Ramos (cell line): ENCODE results near the gene A3GALT2.

Source experiments
- in situ Hi-C: fragments of 300-500 bp; cut with MboI; formaldehyde crosslinking; loops from one replicate; pipeline ENCODE4 v1.14.3; 2022; ENCODE audit warnings: low sequenced_read_pairs; ENCODE audit not compliant: unreplicated experiment

A3GALT2 gene

DNA sequence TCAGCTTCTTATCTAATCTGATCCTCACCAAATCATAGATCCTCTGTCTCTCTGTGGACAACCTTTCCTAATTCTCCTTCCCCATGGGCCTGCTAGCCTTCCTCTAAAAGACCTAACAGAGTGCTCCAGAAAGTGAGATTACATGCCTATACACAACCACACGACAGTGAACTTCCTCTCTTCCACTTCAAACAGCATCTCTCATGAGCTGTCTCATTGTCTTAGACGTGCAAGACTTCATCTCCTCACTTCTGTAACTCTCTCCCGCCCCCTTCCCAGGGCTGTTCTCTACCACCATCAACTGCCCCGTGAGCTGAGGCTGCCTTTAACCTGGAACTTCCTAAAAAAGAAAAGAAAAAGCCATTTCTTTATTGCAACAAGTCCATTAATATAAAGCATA lies 14.1 kb upstream of the A3GALT2 start:
- in situ Hi-C loops = no loop called here

DNA sequence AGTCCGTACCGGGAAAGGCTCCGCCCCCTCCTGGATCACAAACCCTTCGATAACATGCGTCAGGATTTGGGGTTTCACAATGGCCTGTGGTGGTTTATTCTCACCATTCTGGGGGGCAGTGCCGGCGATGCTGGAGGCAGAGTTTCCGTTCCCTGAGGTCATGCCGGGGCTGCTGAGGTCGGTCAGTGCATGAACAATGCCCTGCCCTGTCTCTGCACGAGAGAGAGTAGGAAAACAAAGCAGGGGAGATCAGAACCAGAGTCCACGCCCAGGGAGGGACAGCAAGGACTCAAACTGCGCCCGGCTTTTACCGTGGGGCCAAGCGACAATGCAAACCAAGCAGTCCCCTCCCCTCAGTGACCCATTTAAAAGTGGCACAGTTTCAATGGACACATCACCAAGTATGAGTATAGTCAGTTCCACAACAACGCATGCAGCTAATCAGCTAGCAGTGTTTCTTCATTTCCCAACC lies 13.2 kb upstream of the A3GALT2 start:
- in situ Hi-C loops = no loop called here

DNA sequence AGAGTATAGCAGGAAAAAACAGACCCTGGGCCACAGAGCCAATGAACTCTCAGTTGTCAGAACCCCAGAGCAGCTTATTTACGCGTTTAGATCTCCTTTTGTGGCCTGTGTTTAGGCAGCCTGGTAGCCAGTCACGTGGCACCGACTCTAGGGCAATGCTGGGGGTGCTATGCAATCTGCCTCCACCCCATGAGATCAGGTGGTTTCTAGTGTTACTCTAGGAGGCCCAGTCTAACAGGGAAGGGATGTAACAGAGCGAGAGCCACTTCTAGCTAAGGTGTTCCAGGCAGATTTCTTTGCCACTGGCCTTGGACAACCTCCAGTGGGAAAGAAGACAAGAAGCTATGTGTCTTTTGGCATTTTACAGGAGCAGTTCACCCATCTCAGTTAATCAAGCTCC lies 12.0 kb upstream of the A3GALT2 start:
- in situ Hi-C loops = no loop called here

DNA sequence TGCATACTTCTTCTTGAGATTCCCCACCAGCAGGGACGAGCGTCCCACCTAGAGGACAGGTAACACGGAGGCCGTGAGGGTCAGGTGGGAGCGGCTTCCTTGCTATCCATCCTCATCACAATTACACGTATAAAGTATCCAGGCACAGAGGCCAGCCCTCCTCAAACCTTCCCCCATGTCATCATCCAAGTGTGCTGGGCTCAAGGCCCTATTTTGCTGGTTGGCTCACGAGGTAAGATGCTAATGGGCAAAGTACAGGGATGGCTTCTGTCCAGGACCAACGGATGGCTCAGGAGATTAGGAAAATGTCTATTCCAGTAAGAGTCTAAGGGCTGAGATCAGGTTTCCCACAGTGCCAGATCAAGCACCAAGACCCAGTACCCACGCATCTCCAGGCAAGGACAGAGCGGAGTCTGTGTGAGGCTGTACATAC lies 11.5 kb upstream of the A3GALT2 start:
- in situ Hi-C loops = no loop called here

DNA sequence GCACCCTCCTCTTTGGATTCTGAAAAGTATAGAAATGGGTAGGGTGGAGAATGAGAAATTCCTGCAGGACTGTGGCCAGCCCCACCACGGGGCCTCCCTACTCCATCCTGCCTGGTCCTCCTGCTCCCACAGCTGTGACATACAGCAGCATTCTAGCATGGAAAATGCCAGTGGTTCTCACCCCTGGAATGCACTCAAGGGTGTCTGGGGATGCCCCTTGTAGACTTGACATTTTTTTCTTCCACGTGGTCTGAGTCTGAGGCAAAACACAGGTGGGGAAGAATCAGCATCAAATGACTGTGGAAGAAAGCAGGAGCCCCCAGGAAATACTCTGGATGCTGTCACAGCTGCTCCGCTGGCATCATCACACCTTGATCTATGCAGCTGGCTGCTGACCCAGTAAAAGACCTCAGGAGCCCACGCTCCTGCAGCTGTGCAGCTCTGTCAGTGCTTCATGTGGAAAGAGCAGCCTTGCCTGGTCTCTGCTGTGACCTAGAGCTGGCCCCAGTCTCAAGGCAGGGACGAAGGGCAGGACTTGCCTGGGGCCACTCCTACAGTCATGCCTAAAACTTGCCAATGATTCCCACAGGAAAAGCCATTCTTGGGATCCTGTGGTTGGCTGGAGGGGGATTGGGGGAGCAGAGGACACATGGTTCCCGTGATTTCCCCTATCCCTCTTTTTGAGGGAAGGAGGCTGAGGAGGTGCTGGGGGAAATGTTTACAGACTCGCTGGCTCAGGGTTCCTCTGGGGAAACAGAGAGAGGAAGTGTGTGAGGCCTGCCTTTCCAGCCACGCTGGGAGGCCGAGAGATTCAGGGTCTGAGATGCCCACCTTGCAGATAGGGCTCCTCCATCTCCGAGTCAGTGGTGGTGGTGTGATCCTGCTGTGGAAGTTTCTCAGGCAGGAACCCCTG lies 10.8 kb upstream of the A3GALT2 start:
- in situ Hi-C loops = no loop called here

DNA sequence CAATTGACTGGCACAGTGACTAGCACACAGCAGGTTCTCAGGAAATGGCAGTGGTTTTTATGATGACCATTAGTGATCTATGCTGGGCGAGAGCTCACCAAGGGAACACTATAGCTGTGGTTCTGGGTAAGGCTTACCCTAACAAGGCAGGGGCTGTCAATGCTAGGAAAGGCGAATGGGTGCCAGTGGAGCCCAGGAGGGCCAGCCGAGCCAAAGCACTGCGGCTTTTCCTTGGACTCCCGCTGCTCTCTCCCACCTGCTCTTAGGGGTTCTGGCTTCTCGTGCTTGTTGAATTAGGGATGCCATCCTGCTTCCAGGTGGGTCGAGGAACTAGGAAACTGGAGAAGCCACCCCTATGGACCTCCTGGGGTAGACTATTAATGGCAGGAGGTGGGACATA lies 10.0 kb upstream of the A3GALT2 start:
- in situ Hi-C loops = no loop called here

DNA sequence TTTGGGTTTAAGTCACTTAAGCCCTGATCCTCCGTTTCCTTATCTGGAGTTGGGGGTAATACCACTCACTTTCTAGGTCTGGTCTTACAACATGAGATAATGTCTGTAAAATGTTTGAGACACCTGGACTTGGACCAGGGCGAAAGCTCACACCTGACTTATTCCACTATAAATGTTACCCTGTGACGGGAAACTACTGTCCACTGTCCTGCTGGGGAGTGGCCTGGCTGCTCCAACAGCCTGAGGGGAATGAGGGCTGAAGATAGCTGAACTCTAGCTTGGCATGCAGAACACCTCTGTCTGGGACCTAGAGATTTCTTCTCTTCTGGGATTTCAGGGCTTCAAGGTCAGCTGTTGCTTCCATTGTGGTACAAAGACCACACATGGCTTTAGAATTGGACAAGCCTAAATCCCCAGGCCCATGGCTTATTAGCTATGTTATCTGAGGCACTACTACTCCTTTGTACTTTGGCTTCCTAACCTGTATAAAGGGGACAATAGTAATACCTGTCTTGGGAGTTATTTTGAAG lies 9.5 kb upstream of the A3GALT2 start:
- in situ Hi-C loops = no loop called here

DNA sequence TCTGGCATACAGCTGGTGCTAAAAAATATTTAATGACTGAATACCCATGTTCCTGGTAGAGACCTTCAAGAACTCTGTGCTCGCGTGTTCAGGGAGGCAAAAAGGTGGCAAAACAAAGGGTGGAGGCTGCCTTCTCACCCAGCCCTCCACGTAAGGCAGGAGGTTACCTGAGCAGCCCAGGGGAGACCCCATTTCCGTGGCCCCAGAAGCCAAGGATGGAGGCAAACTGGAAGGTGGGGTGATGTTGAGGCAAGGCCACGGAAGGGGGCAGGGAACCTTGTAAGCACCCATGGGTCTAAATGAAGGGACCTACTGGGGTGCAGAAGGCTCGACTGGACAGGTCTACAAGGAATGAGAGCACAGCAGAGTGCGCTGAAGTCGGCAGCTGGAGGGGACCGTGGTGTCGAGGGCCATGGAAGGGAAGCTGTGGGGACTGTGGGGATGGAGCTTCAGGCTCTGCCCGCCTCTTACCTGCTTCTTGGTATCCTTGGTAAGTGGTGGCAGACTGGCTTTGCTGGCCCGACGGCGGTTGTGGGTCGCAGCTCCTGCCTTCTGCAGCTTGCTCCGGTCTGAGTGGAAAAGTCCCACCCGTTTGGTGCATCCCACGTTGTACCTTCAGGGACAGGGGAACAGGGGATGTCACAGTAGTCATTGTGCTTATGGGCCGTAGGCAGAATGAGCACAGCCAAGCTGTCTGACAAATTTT lies 8.9 kb upstream of the A3GALT2 start:
- in situ Hi-C loops = no loop called here

DNA sequence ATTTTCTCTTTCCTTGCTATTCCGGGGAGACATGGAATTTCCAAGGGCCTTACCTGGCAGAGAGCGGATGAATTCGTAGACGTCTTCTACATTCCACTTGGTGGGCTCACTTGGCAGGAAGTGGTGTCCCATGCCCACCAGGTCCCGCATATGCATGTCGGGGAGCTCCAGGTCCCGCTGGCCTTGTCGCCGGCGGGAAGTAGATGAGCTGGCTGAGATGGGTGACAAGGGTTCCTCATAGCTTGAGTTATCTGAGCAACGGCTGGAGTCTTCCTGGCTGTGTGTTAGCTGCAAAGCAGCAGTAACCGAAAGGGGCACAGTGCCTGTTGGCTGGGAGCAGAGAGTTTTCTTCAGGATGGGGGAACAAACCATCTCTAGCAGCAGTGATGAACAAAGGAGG lies 7.9 kb upstream of the A3GALT2 start:
- in situ Hi-C loops = no loop called here

DNA sequence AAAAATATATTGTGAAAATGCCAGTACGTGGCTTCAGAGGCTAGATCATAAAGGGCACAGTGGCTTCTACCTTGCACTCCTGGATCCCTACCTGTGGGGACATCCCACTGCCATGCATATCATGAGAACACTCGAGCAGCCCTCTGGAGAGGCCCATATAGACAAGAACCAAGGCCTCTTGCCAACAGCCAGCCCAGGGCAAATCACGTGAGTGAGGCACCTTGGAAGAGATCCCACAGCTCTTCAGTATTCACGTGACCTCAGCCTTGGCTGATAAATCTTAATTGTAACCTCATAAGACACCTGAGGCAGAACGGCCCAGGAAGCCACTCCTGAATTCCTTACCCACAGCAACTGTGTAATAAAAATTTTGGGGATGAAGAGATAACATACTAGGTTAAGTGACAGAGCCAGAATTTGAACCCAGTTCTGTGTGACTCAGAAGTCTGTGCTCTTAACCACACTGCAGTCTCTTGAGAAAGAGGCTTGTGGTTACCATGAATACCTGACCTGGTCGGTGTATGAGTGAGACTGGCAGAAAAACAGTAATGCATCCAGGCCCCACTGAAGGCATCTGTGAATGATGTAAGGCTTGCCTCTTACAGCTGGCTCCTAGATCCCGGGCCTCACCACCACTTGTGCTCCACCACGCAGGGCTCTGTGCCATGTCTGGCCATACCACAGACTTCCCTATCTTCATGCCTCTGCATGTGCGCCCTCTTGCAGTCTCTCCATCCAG lies 6.9 kb upstream of the A3GALT2 start:
- in situ Hi-C loops = no loop called here

DNA sequence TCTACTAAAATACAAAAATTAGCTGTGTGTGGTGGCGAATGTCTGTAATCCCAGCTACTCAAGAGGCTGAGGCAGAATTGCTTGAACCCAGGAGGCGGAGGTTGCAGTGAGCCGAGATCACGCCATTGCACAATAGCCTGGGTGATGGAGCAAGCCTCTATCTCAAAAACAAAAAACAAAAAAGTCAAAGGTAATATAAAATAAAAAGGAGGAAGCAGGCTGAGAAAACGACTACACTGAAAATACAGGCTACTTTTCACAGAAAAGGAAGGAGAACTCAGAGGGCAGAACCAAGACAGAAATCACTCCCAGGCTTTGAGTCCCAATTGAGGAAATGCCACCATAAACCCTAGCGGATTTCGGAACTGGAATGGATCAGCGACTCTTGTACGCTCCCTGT lies 5.9 kb upstream of the A3GALT2 start:
- in situ Hi-C loops = no loop called here

DNA sequence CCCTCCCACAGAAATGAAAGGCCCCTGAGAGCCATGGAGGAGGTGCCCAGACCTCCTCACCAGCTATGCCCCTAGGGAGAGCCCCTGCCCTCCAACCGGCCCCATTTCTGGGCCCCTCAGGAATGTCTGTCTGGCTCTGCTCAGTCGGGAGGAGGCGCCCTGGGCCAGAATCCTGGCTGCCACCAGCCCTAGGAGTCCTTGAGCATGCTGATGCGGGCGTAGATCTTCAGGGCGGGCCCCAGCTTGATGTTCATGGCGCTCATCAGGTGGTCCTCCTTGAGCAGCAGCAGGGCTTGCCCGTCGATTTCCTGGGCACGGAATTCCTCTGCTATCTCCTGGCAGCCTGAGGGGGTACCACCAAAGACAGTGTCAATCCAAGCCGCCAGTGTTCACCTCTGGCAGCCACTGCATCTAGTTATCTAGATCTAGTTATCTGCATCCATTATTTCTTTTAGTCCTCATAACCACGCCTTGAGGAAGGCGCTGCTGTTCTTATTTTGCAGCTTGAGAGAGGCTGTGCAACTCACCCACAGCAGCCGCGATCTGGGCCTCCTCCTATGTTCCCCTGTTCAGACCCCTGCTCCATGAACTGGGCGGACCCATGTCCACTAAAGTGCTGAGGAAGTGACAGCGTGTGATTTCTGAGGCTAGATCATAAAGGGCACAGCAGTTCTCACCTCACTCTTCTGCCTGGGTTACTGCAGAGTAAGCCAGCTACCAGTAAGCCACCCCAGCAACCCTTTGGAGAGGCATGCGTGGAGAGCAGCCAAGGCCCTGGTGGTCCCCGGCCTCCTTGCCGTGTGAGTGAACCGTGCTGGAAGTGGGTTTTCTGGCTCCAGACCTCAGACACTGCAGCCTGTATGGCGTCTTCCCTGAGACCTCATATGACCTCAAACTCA lies 4.0 kb upstream of the A3GALT2 start:
- in situ Hi-C loops = no loop called here

DNA sequence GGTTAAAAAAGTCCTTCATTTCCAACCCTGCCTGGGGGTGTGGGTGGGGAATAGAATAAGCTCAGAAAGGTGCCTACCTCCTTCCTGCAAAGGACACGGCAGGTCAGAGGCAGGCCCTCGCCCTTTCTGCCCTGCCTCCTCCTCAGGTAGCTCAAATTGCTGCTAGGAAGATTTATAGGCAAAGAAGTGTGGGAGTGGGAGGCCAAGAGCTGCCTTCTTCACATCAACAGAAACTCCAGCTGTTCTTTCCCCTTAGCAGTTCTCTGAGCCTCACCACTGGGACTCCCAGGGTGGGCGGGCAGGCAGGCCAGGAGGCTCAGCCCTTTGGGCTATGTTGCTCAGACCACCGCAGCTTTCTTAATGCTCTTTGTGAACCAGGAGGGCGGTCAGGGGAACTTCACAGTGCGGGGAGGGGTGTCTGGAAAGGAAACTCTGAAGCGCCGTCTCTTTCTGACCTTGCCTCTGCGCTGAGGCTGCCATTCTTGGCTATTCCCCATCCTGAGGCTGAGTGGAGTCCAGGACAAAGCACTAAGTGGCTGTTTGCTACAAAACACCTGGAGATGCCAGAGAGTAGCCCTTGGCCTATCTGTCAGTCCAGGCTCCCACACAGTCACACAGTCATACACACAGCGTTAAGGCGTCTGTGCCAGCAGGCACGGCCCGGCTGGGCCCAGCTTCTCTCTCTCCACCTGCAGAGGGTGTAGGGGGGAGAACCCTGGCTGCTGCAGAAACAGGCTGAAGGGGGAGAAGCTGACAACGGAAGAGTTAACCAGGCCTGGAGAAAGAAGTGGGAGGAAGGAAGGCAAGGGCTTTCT lies 3.0 kb upstream of the A3GALT2 start:
- in situ Hi-C loops = no loop called here

DNA sequence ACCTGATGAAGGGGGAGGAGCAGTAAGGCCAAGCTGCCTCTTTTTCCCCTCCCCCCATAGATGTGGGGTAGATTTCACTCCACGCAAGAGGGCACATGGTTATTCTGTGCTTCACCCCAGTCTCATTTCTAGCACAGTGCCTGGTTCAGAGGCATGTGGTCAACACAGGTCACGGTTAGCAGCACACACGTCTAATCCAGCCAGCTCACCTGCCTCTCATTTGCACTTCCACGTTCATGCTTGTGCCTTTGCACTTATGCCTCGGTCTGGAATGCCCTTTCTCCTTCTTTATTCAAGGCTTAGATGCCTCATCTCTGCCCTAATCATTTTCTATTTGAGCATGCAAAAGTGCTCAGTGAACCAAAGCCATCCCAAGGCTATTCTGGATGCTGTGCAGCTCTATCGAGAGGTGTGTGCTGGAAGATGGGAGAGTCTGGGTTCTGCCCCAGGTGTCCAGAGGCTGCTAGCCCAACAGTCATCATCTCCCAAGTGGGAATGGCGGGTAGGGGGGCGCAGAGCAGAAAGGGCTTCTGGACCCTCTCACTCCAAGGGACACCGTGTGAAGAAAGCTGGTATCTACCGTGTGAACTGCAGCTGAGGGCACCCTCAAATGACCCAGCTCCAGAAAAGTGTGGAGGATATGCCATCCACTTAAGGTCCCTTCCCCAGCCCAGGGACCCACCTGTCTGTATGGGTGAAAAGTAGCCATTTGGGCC lies 2.1 kb upstream of the A3GALT2 start:
- in situ Hi-C loops = no loop called here

DNA sequence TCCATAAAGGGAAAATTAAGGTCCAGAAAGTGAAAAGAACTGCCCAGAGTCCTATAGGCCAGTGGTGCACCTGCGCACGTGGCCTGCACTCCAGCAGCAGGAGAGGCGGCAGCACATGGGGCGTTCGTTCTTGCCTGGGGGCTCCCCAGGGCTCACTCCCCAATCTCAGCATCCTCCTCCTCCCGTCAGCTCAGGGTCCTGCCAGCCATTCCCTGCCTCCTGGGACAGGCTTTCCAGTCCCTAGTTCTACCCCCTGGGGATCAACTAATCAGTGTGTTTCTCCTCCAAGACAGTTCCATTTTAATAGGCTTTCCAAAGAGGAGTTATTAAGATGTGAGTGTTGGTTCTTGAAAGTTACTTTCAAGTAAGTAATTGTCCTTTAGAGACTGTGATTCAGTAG lies 1.2 kb upstream of the A3GALT2 start:
- in situ Hi-C loops = no loop called here

DNA sequence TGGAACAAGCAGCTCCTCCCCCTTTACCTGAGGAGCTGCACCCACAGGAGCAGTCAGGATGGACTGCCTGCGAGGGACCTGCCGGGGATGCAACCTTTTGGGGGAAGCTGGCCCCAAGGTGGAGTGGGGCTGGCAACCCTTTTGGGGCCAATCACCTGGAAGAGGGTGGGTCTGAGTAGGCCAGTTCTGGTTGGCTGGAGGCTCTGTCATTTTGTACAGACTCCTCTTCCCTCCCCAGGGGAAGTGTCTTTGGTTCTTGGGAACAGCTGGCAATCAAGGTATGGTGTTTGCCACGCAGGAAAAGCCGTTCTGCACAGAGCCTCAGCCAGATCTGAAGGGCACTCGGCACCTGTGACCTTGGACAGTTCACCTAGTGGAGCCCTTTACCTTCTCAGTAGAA lies 280 bp upstream of the A3GALT2 start:
- in situ Hi-C loops = no loop called here

DNA sequence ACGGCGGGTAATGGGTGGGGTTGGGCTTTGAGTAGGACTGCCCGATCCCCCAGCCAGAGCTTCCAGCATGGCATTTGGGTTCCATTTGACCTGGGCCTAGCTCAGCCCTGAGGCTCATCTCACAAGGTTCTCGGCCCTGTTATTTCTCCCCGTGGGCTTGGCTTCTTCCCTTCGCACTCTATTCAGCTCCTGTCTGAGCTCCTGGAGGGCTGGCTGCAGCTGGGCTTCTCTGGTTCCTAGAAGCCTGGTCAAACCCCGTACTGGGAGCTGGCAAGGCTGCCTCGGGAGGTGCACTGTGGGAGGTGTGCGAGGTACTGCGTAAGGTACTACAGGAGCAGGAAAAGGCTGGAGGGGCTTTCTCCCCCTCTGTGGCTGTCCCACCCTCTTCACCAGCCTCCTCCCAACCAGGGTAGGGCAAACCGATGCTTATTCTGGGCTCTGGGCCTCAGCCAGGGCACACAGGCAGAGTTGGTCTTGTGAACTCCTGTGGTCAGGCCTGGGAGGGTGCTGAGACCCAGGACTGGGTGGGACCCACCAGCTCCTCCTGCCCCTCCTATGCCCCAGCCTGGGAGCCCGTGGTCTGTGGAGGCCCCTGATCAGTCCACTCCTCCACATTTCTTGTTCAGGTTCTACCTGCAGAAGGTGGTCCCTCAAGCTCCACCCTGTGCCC lies 814 bp downstream of the A3GALT2 start:
- in situ Hi-C loops = no loop called here
